Thyroid gland (tissue), 4 donors: ENCODE measurements around the gene HOXD10. TPM values are rescaled to one million over a fixed set of nuclear protein-coding genes. Genes with fewer than 3 reads are reported as not detected.

Source experiments
- DNase-seq, 2 donors: peaks; one replicate each; pipeline ENCODE4 v3.0.0-alpha.2; 2019
- H3K27ac ChIP-seq, 3 donors: fragments of 200-600 bp; sonication (generic); 1 replicate in 2 of 3; 2 replicates in 1 of 3; pipeline ENCODE4 v1.5.1; 2016 to 2019; ENCODE audit warnings: mild to moderate bottlenecking in 1 of 3, moderate library complexity in 1 of 3
- H3K27me3 ChIP-seq: fragments of 200-600 bp; sonication (generic); one replicate; pipeline ENCODE4 v1.5.1; 2019
- H3K36me3 ChIP-seq, 2 donors: fragments of 200-600 bp; sonication (generic); one replicate each; pipeline ENCODE4 v1.5.1; 2016 to 2019
- H3K4me1 ChIP-seq, 2 donors: fragments of 200-600 bp; sonication (generic); one replicate each; pipeline ENCODE4 v1.5.1; 2017 to 2019
- H3K4me3 ChIP-seq, 3 donors: fragments of 200-600 bp; sonication (generic); replicated peaks in 1 of 3; 1 replicate in 2 of 3; 2 replicates in 1 of 3; pipeline ENCODE4 v1.5.1; 2016; ENCODE audit warnings: mild to moderate bottlenecking in 1 of 3
- H3K9me3 ChIP-seq: fragments of 200-600 bp; sonication (generic); one replicate; pipeline ENCODE4 v1.5.1; 2017
- CTCF ChIP-seq, 6 experiments: fragments of 200-600 bp in 3 of 6; fragments of 450-650 bp in 3 of 6; sonication (generic) in 3 of 6; IDR thresholded peaks; one replicate each; pipeline ENCODE4 v1.5.1; 2016 to 2019; ENCODE audit warnings: antibody characterized with exemption in 6 of 6, mild to moderate bottlenecking in 2 of 6, inconsistent platforms in 1 of 6, moderate library complexity in 1 of 6
- POLR2A ChIP-seq, 2 donors: fragments of 450-650 bp; IDR thresholded peaks; one replicate each; pipeline ENCODE4 v1.6.1; 2017; ENCODE audit warnings: antibody characterized with exemption in 2 of 2, mild to moderate bottlenecking in 2 of 2, moderate library complexity in 1 of 2
- WGBS, 2 donors: methylation state at CpG; one replicate each; pipeline ENCODE4 v1.1.5; 2017; 5-methylcytosine and 5-hydroxymethylcytosine counted together
- intact Hi-C: fragments of 100-400 bp; cut with DNase I; formaldehyde crosslinking; loops from one replicate; pipeline ENCODE4 v1.15.1; 2023
- total RNA-seq, 4 donors: library from RNA; depleted of rRNA; stranded (reverse); fragments of >200 nt; gene quantifications; one replicate each; pipeline ENCODE4 v1.2.3, GENCODE V29; 2016

The HOXD10 gene
- total RNA-seq, 4 donors from 2014 or later: 0.33 to 0.54 TPM; not detected in 2

- Histone ChIP-seq H3K4me1 (peaks cover 7 to 31% of the 10 kb centered on the region in 2 donors), H3K36me3 (no peaks in the 10 kb centered on the region), H3K27me3 (peaks cover 80% of the 10 kb centered on the region), H3K9me3 (no peaks in the 10 kb centered on the region), H3K27ac (no peak overlapping the region), H3K4me3 (no peak overlapping the region)
- 15 to 26% methylated on average over 22 of the region's 22 CpGs for WGBS, 2 donors
- no peak for TF ChIP-seq CTCF (IDR thresholded peaks at IDR 0.05)
- TF ChIP-seq POLR2A (IDR thresholded peaks at IDR 0.05): no peak
- intact Hi-C loops: no loop called here
- DNase-seq: no peak
Observed at GRCh38 chr2:176160986-176161824, 44.6 kb downstream of the HOXD10 start.

DNA sequence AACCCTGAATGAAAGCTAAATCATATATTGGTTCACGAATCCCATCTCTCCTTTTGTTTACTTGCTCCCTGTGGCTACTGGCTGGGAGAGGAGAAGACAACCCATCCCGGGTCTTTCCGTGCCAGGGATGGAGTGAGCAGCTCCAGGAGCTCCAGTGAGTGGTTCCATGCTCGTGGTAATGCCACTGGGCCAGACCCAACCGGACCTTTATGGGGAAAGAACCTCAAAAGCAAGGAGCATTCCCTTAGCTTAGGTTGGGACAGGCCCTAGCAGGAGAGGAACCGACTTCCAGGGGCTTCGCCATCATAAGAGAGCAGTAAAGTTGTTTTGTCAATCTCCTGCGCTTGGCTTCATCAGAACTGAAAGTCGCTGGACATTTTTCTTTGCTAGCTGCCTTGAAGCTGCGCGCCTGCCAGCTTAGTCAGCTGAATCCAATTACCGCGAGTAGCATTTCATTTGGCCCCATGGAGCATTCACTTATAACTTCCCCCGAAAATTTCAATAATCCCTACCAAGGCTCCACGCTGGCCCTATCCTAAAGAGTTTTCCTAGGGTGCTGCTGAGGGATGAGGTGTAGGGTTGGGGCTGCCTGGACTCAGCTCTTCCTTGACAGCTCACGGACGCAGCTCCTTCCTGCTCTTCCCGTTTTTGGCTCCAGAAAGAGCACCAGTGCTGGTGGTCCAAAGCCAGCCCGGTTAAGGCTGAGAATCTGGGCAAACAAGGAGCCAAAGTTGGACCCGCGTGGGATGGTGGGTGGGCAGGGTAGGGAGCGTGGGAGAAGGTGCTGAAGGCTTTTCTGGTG lies 45.4 kb downstream of the HOXD10 start:
- DNase-seq: peak in 1 of 2 donors; percentile 30
- intact Hi-C loops: no loop called here
- H3K27ac ChIP-seq: no peak overlapping the region
- no peak overlapping the region for H3K4me3 ChIP-seq
- H3K9me3 ChIP-seq: no peaks in the 10 kb centered on the region
- H3K4me1 ChIP-seq: peaks cover 6 to 31% of the 10 kb centered on the region in 2 donors
- peaks cover 71% of the 10 kb centered on the region for H3K27me3 ChIP-seq
- TF ChIP-seq CTCF (IDR thresholded peaks at IDR 0.05): no peak
- no peak for TF ChIP-seq POLR2A (IDR thresholded peaks at IDR 0.05)
- 8 to 12% methylated on average over 20 to 22 of the region's 22 CpGs for WGBS, 2 donors
- no peaks in the 10 kb centered on the region for H3K36me3 ChIP-seq

DNA sequence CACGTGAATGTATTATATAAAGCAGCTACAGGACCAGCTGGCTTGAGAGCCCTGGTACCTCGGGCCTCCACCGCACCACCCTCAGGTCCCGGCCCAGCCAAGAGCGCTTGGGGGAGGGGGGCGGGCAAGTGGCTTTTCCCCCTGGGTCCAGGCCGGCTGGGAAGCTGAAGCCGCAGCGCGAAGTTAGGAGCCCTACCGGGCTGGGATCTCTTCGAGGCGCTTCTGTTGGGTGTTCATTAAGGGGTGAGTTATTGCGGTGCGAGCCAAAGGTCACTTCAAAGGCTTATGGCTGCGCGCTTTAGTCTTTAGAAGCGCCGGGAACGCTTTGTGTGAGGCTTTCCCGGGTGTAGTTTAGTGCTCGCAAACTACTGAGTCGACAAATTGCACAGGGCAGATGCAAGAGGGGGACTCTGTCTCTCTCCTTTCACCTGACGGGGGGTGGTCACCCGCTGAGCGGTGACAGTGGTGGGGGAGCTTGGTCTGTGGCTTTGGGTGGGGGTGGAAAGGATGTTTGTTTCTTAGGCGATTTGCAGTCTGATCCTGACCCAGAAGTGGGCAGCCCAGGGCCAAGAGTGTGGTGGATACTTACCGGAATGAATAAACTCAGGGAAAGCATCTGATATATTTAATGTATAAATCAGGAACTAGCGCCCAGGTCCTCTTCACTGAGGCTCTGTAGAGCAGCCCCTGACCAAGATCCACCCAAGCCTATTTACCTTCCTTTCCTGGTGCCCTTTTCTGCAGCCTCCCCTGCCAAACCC lies 46.5 kb downstream of the HOXD10 start:
- TF ChIP-seq CTCF (IDR thresholded peaks at IDR 0.05) (no peak), POLR2A (IDR thresholded peaks at IDR 0.05) (no peak)

DNA sequence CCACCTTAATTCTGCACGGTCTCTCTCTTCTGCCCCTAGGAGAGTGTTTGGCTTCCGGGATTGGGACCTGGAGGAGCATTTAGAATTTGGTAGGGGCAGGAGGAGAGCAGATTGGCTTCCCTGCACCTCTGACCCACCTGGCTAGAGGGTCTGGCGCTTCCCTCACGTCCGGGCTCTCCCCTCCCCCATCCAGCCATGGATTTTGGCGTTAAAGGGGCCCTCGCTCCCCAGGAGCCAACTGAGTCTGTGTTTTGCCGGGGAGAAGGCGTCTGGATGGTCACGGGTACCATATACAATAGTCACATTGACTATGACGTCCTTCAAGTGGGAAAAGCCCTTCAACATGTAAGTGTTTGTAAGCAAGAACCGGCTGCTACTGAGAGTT lies 47.1 kb downstream of the HOXD10 start:
- H3K9me3 ChIP-seq: no peaks in the 10 kb centered on the region
- no peak for TF ChIP-seq CTCF (IDR thresholded peaks at IDR 0.05)
- TF ChIP-seq POLR2A (IDR thresholded peaks at IDR 0.05): no peak
- intact Hi-C loops: no loop called here
- no peak overlapping the region for H3K27ac ChIP-seq
- H3K4me1 ChIP-seq: peaks cover 2 to 25% of the 10 kb centered on the region in 2 donors
- no peak overlapping the region for H3K4me3 ChIP-seq
- DNase-seq: no peak
- 15 to 18% methylated on average over 12 of the region's 12 CpGs for WGBS, 2 donors
- H3K27me3 ChIP-seq: peaks cover 66% of the 10 kb centered on the region
- H3K36me3 ChIP-seq: no peaks in the 10 kb centered on the region

More for the DNA sequence above, 46.5 kb downstream of the HOXD10 start:
- Histone ChIP-seq H3K36me3 (no peaks in the 10 kb centered on the region), H3K9me3 (no peaks in the 10 kb centered on the region), H3K4me3 (no peak overlapping the region), H3K4me1 (peaks cover 2 to 25% of the 10 kb centered on the region in 2 donors), H3K27ac (no peak overlapping the region), H3K27me3 (peaks cover 65% of the 10 kb centered on the region)
- 13 to 24% methylated on average over 23 to 25 of the region's 29 CpGs for WGBS, 2 donors
- intact Hi-C loops: no loop called here
- DNase-seq: no peak
